ENCODE measurements around the gene KRT222. TPM values are rescaled to one million over a fixed set of nuclear protein-coding genes. Genes with fewer than 3 reads are reported as not detected.

Gene KRT222
- polyA plus RNA-seq, 1 donor, result 0.12 TPM

GRCh38 chr17:40615841-40616476 is 49.0 kb downstream of the KRT222 start:
- DNase-seq, result no peak

DNA sequence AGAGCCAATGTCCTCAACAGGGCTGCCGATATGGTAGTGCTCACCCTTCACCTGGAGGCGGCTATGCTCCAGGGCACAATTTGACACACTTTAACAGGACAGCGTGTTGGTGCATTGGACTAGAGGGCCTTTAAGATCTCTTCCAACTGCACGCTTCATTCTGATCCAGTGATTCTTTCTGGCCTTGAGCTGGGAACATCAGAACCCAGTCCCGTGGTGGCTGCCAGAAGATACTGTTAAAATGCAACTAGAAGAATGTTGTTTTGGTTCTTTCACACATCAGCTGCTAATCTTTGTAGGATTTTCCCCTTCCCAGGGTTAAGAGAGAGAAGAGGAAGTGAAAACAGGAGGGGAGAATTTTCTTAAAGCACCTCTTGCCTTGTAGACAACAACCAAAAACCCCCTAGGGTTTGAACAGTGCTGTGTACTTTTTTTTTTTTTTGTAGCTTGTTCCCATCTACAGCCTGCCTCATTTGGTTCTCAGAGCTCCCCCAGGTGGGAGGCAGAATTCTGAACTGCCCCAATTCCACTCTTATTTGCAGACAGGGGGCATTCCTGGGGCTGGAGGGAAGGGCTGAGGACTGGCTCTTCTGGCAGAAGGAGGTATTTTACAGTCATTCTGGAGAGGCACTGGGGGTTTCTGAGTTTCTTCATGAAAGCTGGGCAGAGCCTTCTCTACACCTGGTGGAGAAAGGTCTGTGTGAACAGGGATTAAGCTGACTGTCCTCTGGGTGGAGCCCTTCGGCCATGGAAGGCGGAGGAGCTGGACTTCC is 49.7 kb downstream of the KRT222 start:
- DNase-seq, result peak; percentile 60

- no peak for DNase-seq
Observed at GRCh38 chr17:40614431-40615067, 50.4 kb downstream of the KRT222 start.

GRCh38 chr17:40613467-40614154 is 51.4 kb downstream of the KRT222 start:
- no peak for DNase-seq

- DNase-seq, result no peak
Observed at GRCh38 chr17:40612599-40613244, 52.3 kb downstream of the KRT222 start.

DNA sequence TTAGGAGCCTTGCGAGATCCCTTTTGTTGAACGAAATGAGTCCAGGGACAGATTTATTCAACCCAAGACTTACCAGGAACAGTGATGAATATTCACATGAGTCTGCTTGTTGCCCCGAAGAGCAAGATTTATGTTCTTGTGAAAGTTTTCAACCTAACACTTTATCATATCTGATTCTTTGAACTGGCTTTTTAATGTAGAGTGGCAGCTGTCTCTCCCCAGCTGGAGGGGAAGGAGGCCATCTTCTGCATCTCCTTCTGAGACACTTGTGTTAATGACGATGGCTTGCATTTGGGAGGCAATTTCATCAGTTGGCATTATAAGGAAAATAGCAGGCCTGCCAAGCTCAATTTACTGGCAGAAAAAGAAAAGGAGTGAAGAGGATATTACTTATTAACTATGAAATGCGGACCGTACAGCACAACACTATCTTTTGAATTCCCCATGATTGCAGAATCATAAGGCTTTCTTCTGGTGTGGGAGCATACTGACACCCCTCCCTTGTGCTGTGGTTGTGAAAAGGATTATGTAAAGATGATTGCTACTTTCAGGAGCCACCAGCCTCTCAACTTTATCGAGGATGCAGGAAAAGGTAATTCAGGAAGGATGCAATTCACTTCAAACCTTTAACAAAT is 53.0 kb downstream of the KRT222 start:
- DNase-seq, result no peak

DNA sequence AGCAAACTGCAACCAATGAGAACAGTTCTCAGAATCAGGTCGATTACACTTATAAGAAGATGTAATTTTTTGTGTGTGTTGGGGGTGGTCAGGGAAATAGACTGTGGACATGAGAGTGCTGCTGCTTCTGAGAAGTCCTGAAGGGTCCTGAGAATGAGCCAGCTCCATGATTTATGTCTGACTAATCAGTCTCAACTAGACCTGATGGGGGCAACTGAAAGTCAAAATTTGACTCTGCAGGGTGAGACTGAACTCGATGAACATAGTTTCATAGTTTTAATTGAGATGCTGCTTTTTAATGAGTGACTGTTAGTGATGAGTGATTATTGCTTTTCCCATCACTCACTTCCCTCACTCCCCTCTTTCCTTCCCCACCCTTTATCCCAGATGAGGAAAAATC is 54.6 kb downstream of the KRT222 start:
- no peak for DNase-seq

- no peak for DNase-seq
Observed at GRCh38 chr17:40608061-40608581, 56.9 kb downstream of the KRT222 start.

- no peak for DNase-seq
Observed at GRCh38 chr17:40607641-40608040, 57.3 kb downstream of the KRT222 start.

- no peak for DNase-seq
Observed at GRCh38 chr17:40606548-40607353, 58.2 kb downstream of the KRT222 start.

GRCh38 chr17:40605306-40605705 is 59.7 kb downstream of the KRT222 start:
- DNase-seq, result no peak

Other genes with a start within 250 kb of the KRT222 start
- 259 TPM for gene TOP2A, start 247.3 kb downstream of the KRT222 start, polyA plus RNA-seq (ENCODE audit: insufficient read length)
- 305 TPM for gene IGFBP4, start 221.7 kb downstream of the KRT222 start, polyA plus RNA-seq (ENCODE audit: insufficient read length)
- 0.10 TPM for gene TNS4, start 163.6 kb downstream of the KRT222 start, polyA plus RNA-seq (ENCODE audit: insufficient read length)
- 0.20 TPM for gene CCR7, start 99.7 kb downstream of the KRT222 start, polyA plus RNA-seq (ENCODE audit: insufficient read length)
- 254 TPM for gene SMARCE1, start 17.4 kb downstream of the KRT222 start, polyA plus RNA-seq (ENCODE audit: insufficient read length)
- not detected for gene KRT24, start 38.6 kb upstream of the KRT222 start, polyA plus RNA-seq (ENCODE audit: insufficient read length)
- gene KRT25, start 90.2 kb upstream of the KRT222 start, polyA plus RNA-seq (ENCODE audit: insufficient read length), result not detected
- gene KRT26, start 107.0 kb upstream of the KRT222 start, polyA plus RNA-seq (ENCODE audit: insufficient read length), result not detected
- not detected for gene KRT27, start 117.4 kb upstream of the KRT222 start, polyA plus RNA-seq (ENCODE audit: insufficient read length)
- gene KRT28, start 134.8 kb upstream of the KRT222 start, polyA plus RNA-seq (ENCODE audit: insufficient read length), result not detected
- gene KRT10, start 157.4 kb upstream of the KRT222 start, polyA plus RNA-seq (ENCODE audit: insufficient read length), result 45.2 TPM
- 0.37 TPM for gene KRT12, start 202.0 kb upstream of the KRT222 start, polyA plus RNA-seq (ENCODE audit: insufficient read length)
- gene KRT20, start 220.1 kb upstream of the KRT222 start, polyA plus RNA-seq (ENCODE audit: insufficient read length), result 0.33 TPM

Measured in left kidney (tissue), 2 donors.